Stimulated activated CD4-positive, alpha-beta T cell treated with anti-CD3 and anti-CD28 coated beads, Interleukin-1b, Interleukin-23, amount 100 ng/mL, for 24 hours (primary cell): Measurements from ENCODE around the gene EBPL.

Experiments used
- DNase-seq, 4 experiments: peaks; one replicate each; pipeline ENCODE4 v3.0.0-alpha.2; 2020; ENCODE audit warnings: low read depth in 4 of 4, low spot score in 1 of 4

EBPL gene

DNA sequence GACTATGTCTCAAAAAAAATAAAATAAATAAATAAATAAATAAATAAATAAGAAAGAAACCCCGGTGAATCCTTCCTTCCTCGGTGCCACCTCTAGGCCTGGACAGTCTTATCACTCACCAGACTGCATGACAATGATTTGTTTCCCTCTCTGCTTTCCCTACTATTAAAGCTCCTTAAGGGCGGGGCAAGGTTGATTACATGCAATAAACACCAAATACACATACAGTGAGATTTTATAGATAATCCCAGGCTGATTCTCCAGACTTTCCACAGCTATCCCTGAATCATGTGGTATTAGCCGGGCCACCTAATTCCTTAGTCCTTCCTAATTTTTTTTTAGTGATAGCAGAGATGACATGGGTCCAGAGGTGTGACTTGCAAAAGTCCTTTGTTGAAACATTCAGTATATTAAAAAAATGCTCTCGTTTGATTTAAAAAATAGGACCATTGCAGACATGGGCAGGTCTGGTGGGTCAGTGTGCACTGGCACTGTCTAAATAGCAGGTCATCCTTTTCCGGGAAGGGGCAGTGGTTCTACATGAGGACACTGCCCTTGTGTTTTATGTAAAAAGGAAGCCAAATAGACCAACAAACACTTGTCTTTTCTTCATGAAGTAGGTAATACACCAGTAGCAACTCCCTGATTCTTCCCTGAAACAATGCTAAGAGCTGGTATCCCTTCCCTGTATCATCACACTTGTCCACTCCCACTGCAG is 14.5 kb downstream of the EBPL start:
- DNase-seq, result no peak

DNA sequence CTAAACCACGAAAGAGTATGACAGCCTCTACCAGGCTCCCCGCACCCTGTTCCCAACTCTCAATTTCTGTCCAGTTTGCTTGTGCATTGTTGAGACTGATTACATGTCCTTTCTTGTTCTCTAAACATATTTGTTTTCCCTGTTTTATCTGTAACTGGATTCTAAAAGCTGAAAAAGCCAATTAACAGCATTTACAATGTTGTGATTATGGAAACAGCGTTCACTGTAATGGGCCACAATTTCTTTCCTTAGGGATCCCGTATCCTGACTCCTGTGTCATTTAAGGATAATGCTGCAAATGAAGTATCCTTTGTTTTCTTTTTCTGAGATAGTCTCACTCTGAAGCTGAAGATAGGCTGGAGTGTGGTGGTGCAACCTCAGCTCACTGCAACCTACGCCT is 20.5 kb downstream of the EBPL start:
- DNase-seq, result no peak

DNA sequence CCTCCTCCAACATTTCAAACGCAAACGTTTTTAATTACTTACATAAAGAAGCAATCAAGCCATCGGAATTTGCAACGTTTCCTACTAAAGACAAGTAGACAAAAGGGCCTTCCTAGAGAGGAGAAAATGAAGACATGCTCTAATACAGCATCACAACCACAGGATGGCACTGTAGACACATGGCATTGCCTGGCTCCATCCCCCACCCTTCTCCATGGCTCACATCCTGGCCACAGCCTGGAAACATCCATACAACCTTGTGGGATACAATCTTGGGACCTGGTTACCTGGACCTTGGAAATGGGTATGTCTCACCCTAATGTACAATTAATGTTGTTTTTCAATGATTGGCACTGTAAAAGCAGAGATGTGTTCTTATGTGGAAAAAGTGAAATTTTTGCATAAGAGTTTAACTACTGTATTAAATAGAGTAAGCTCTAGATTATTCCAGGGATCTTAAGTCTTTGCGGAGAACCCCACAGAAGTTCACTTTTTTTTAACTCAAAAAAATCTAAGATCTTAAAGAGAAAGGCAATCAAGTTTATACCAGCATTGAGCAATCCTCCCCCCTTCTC is 21.5 kb downstream of the EBPL start:
- DNase-seq, result no peak

DNA sequence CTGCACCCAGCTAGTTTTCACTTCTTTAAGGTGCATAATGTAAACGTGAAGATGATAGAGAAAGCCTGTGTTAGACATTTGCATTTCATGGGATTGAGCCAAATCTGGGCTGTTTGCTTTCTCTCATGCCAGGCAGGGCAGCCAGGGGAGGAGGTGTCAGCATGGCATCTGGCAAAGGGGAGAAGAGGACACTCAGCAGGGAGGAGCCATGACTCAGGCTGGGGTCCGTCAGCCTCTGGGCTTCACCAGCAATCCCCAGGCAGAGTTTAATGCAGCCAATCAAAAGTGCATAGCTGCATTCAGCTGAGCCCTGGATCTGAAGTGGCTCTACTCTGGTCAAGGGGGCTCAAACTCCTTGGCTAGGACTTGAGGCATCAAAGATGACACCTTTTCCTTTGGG is 23.5 kb downstream of the EBPL start:
- DNase-seq, result no peak

DNA sequence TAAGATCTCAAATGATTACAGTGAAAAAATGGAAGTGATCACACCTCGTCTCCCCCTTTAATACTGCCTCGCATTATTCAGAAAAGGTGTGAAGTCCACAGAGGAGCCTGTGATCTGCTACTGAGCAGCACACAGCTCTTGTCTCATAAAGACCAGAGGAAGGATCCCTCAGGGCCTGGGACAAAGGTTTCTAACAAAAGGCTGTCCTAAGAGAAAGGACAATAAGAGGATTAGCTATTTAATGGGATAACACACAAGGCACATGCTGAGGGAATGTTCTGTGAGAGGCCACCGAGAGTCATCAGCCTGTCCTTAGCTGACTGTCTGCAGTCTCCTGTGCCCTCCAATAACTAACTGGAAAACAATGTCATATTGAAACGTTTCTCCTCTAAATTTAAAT is 26.7 kb downstream of the EBPL start:
- no peak for DNase-seq

DNA sequence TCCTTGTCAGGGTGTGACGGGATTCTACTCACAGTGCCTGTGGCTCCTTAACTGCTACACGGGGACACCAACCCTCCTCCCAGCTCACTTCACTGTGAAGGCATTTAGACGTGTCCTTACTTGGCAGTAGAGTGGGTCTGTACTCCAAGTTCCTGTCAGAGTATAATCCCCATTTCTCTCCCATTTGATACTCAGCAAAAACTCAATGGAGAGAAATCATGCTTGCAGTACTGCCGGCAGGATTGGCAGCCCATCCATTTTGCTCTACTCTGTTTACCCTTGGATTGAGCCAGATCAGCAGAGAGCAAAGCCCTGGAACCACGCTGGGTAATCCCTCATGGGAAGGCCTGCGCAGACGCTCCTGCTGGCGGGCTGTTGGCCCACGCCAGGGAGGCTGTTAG is 34.0 kb downstream of the EBPL start:
- no peak for DNase-seq

DNA sequence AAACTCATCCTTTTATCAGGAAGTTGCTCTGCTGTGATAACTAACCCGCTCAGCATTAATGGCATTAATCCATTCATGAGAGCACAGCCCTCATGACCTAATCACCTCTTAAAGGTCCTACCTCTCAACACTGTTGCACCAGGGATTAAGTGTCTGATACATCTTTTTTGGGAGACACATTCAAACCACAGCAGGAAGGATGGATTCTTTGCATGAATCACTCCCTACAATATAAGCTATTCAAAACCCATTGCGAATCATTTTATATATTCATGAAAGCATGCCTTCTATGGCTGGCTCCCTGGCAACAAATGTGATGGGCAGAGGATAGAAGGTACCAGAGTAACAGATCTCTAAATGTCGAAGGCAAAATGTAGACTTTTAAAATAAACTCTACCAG is 35.4 kb downstream of the EBPL start:
- no peak for DNase-seq

DNA sequence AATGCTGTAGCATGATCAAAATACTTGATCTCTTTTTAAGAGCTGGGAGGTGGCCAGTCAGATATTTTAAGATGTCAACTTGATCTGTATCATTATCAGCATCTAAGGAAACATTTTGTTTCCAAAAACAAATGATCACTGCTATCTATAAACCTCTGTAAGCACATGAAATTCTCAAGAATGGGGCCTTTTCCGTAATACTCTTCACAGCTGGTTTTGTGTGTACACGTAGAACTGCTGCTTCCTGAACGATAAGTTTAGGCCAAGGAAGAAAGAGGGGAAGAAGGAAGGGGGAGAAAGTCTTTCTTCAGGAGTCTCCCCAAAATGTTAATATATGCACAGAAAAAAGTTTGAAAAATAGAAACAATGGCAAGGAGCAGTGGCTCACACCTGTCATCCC is 37.3 kb downstream of the EBPL start:
- DNase-seq, result no peak

DNA sequence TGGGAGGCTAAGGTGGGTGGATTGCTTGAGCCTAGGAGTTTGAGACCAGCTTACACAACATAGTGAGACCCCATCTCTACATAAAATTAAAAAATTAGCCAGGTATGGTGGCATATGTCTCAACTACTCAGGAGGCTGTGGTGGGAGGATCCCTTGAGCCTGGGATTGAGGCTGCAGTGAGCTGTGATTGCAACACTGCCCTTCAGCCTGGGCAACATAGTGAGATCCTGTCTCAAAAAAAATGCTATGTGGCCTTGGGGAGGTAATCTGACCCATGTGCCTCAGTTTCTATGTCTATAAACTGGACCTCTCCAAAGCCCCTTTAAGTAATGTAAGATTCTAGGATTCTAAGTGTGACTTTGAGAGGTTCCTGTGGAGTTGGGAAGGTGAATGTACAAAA is 37.8 kb downstream of the EBPL start:
- DNase-seq, result no peak

DNA sequence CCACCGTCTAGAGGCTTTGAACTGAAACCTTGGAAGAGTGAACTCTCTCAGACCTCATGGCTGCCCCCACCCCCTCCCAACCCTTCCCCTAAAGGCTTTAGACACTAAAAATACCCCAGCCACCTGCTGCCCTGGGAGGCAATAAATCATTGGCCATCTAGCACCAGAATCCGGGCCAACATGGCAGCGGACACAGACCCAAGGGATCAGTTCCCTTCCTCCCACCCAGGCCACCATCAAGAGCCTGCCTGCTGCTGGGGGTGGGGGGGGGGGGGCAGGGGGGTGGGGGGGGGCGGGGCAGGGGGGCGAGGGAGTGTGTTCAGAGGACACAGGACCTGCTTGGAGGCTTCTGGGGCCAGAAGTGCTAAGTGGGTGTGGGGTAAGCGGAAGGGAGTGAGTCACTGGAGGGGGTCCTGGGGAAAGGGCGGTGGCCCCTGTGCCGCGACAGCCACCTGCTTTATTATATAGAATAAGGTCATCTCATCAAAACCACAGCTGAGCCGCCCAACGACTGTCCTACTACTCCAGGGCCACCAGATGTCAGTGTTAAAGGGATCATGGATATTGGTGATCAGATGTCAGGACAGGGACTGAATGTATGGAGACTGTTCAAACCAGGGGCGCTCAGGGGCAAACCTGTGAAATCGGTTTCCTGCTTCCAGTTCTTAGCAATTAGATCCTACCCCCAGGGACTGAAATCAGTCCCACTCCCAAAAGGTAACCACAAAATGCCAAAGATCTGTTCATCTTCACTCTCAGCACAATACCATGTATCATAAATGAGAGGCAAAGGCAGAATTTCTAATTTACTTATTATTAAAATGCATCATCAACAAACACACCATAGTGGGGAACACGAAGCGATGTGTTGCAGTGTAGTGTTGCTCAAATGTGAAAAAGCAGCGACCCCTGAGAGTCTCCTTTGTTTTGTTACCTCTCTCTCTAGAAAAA is 38.7 kb downstream of the EBPL start:
- DNase-seq, result no peak

DNA sequence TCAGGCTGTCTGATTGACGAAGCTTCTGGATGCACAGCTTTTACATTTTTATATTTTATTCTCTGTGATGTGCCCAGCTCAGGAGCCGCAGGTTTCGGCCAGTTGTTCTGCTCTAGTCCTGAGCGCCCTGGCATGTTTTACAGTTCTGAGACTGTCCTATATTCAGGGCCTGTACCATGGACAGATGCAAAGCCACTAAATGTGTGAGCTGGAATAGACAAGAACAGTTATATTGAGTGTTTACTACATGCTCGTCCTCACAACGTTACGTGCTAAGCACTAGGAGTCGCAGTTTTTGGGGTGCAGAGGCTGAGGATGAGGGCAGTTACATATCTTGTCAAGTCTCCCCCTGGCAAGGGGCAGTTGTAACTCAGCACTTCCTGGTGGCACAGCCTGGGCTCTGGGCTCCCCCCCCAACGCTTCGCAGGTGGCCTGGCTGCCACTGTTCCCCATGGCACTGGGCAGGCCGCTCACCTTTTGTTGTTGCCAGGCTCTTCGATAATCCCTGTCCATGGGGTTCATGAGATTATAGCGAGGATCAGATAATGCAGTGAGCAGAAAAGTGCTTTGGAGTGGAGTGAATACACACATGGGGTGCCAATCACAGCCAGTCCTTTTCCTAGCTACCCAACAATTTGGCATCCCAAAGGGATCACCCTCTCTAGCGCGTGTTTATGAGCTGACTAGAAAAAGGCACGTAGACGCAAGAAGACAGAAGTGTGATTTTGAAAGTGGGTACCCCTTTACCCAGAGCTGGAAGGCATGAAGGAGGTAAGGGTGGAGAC is 39.5 kb downstream of the EBPL start:
- no peak for DNase-seq

DNA sequence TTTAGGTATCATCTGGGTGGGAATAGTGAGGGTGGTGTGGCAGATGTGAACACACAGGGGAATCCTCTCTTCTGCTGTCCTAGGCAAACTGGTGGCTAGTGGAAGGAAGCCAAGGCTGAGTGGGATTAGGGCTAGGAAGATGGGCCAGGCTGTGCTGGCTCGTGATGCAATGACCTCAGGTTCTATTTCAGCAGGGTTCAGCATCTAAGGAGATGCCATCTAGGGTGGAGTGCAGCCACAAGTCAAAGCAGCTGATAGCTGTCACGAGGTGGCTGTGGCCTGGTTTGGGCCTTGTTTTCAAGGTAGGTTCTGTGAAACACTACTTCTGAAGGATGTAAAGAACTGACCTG is 41.3 kb downstream of the EBPL start:
- no peak for DNase-seq

DNA sequence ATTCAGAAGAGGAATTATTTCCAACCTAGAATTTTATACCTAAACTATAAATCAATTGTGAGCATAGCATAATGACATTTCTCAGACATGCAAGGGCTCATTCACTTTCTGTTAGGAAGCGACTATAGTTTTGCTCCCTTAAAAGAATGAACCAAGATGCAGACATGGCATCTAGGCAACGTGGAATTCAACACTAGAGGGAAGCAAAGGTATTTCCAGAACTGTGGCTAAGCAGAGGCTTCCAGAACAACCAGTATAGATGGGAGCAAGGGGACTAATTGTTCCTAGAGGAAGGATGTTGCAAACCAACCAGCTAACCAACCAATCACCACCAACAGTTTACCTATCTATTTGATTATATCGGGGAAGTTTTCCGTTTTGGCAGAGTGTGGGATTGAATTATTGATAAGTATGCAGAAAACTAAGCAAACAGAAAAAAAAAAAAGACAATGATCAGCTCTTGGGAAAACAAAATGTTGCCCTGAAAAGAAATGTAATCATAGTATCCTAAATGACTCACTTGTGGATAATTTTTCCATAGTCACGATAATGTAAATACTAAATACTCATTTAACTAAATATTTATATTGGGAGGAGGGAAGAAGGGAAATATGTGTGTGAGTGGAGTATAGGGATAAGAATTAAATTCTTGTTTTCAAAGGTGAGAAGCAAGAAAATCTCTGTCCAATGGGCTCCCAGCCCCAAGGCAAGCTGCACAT is 41.9 kb downstream of the EBPL start:
- DNase-seq, result no peak

DNA sequence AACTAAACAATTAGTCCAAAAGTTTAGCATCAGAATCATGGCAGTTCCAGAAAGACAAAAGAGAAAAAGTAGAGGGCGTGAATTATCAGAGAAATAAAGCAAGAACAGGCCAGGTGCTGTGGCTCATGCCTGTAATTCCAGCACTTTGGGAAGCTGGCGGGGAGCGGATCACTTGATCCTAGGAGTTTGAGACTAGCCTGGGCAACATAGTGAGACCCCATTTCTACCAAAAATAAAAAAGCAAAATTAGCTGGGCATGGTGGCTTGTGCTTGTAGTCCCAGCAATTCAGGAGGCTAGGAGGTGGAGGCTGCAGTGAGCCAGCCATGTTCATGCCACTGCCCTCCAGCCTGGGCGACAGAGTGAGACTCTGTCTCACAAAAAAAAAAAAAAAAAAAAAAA is 44.6 kb downstream of the EBPL start:
- DNase-seq, result no peak

DNA sequence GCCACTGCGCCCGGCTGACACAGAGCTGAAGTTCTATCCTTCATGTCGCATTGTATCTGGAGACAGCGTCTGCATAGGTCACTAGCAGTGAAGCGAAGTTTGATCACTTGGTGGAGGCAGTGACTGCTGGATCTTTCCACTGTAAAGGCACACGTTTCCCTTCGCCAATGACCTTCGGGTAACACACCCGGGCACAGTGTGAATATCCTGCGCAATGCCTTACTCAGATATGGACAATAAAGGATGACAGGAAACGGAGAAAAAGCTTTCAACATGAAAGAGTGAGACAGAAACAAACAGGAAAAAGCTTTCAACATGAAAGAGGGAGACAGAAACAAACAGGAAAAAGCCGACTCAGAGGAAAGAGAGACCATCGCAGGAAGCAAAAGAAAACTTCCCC is 45.8 kb downstream of the EBPL start:
- DNase-seq, result no peak

DNA sequence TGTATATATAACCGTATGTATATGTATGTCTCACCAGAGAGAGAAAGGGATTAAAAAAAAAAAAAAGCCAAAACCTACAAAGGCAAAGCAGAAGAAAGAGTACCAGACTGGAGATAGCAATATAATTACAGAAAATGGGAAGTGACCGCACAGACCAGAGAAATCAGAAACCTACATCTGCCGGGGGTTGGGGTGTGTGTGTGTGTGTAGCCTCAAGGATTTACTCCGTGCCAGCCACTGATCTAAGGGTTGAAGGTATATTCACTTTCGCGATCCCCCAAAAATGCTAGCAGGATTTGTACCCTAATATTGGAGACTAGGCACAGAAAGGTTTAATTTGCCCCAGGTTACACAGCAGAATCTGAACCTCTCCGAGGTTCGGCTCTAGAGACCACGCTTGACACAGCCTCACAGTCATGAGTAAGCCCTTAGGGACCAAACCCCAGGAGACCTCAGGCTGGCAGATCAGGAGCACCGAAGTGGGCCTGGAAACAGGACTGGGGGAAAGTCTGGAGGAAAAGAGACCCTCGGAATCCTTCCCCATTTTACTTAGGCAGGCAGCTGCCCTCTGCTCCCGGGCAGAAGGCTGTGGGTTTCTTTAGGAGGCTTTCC is 48.1 kb downstream of the EBPL start:
- DNase-seq, result no peak

DNA sequence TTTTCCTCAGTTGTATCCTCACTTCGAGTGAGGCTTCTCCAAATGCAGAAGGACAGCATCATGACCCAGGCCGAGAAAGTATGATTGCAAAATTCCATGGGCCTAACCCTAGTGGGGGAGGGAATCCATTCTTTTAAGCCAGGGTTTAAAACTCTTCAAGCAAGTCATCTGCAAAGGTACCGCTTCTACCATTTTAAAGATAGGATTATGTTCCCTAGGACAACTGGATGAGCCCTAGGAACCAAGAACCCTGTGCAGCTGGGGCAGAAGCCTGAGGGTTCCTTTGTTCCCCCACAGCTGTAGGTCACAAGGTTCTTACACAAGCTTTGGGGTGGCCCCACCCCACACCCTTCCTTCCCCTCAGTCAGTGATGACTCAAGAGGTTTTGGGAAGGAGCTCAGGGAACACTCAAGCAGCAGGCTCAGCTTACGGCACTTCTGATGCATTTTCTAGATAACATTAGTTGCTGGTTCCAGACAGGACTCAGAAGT is 49.4 kb downstream of the EBPL start:
- DNase-seq, result no peak

DNA sequence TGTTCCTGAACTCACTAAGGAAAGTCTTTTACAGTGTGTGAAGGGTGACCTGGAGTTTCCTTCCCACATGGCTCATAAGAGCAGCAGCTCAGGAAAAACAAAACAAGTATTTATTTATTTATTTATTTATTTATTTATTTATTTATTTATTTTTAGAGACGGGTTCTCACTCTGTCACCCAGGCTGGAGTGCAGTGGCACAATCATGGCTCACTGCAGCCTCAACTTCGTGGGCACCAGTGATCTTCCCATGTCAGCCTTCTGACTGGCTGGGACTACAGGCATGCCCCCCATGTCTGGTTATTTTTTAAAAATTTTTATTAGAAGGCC is 52.6 kb downstream of the EBPL start:
- DNase-seq, result no peak

DNA sequence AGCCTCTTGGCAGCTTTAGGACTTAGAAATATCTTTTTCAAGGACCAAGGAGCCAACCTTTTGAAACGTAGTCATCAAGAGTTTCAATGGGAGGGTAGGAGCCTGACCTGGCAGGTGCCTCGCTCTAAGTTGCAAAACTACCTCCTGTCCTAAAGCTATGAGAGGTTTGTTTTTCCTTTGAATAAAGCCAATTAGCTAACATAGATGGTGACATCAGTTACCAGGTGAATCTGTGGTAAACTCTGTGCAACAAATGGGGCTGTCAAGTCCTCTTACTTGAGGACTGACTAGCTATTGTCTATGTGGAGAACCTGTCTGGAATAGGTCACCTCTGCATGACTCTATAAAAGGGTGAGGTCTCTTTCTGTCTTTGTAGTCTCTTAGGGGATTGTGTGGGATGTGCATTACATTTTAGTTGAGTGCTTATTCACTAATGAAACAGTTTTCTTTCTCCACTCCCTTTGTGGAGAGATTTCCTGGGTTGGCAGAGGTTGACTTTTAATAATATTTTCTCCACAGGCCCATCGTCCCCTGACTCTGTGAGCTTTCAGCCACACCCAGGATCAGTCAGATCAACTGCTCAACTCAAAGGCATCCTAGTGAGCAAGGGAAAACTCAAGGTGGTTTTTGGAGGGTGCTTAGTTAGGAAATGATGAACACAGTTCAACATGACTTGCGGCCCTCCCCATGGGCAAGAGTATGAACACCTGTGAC is 53.1 kb downstream of the EBPL start:
- DNase-seq, result no peak

DNA sequence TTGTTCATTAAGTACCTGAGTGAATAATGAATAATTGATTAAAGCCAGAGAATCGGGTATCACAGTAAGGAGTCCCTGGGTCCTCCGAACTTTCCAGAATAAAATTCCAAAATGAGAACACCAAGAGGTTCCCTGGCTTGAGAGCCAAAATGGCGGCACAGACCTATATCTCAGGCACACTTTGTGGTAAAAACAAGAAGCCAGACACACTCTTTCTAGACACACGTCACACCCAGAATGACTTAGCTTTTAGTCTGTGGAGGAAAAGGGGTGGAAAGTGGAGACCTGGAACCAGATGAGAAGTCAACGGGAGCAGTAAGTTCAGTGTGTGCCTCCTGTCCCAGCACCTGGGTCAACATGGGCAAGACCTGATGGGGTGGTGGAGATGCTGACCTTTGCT is 54.6 kb downstream of the EBPL start:
- no peak for DNase-seq
